SK-N-SH (cell line): ENCODE results near the gene IL2RA. TPM values are rescaled to one million over a fixed set of nuclear protein-coding genes. Genes with fewer than 3 reads are reported as not detected.

Source experiments
- CTCF ChIA-PET: fragments of 300-600, 350-600 bp; formaldehyde crosslinking; extraction: SDS; loops from one replicate; lab custom pipeline; 2021; lab: Yijun Ruan, JAX
- POLR2A ChIA-PET: fragments of 350-600 bp; sonication (Branson Sonifier 250); formaldehyde crosslinking; extraction: SDS; loops from one replicate; lab custom pipeline; 2020; ENCODE audit warnings: antibody characterized with exemption, inconsistent platforms; lab: Yijun Ruan, JAX
- DNase-seq: peaks from one replicate; pipeline ENCODE4 v3.0.0; 2012
- H2AFZ ChIP-seq: fragments of 200-600 bp; sonication (generic); 2 replicates; pipeline ENCODE4 v1.8.1; 2016; ENCODE audit warnings: antibody characterized with exemption, mild to moderate bottlenecking, low read depth
- H3F3A ChIP-seq: fragments of 200-600 bp; sonication (generic); replicated peaks from 2 replicates; pipeline ENCODE3; 2016; ENCODE audit warnings: antibody characterized with exemption, mild to moderate bottlenecking; ENCODE audit not compliant: insufficient read depth
- H3K27ac ChIP-seq, 2 experiments: fragments of 200-500 bp in 1 of 2; fragments of 200-600 bp in 1 of 2; sonication (Bioruptor generic) in 1 of 2; sonication (generic), shearing (Covaris generic) in 1 of 2; 2 replicates each; pipeline versions ENCODE4 v1.5.1 to v1.6.1; 2014 to 2016; ENCODE audit warnings: low read depth in 2 of 2, inconsistent platforms in 1 of 2, low read length in 1 of 2, mild to moderate bottlenecking in 1 of 2, mixed read lengths in 1 of 2
- H3K27me3 ChIP-seq: fragments of 200-600 bp; sonication (generic), shearing (Covaris generic); 2 replicates; pipeline ENCODE4 v1.6.1; 2016; ENCODE audit warnings: mixed run types; ENCODE audit not compliant: insufficient read depth
- H3K36me3 ChIP-seq, 2 experiments: fragments of 200-500 bp in 1 of 2; fragments of 200-600 bp in 1 of 2; sonication (Bioruptor generic) in 1 of 2; sonication (generic) in 1 of 2; replicated peaks in 1 of 2; 2 replicates each; pipeline versions ENCODE3 to v1.5.1; 2014 to 2016; ENCODE audit warnings: low read length in 1 of 2, mild to moderate bottlenecking in 1 of 2; ENCODE audit not compliant: insufficient read depth in 2 of 2, control insufficient read depth in 1 of 2
- H3K4me1 ChIP-seq, 2 experiments: fragments of 200-500 bp in 1 of 2; fragments of 200-600 bp in 1 of 2; sonication (Bioruptor generic) in 1 of 2; sonication (generic), shearing (Covaris generic) in 1 of 2; 2 replicates each; pipeline versions ENCODE4 v1.5.1 to v1.6.1; 2014 to 2016; ENCODE audit warnings: low read depth in 1 of 2, low read length in 1 of 2, mixed run types in 1 of 2; ENCODE audit not compliant: insufficient read depth in 2 of 2, control insufficient read depth in 1 of 2
- H3K4me2 ChIP-seq: fragments of 200-600 bp; sonication (generic), shearing (Covaris generic); 2 replicates; pipeline ENCODE4 v1.6.1; 2017; ENCODE audit warnings: mixed run types
- H3K4me3 ChIP-seq, 2 experiments: fragments of 200-500 bp in 1 of 2; fragments of 200-600 bp in 1 of 2; sonication (Bioruptor generic) in 1 of 2; sonication (generic), shearing (Covaris generic) in 1 of 2; 2 replicates each; pipeline versions ENCODE4 v1.5.1 to v1.8.1; 2014 to 2016; ENCODE audit warnings: low read depth in 2 of 2, inconsistent platforms in 1 of 2, low read length in 1 of 2, mild to moderate bottlenecking in 1 of 2, mixed read lengths in 1 of 2, moderate library complexity in 1 of 2
- H3K79me2 ChIP-seq: fragments of 200-600 bp; sonication (generic); 2 replicates; pipeline ENCODE4 v1.8.1; 2017; ENCODE audit warnings: mild to moderate bottlenecking; ENCODE audit not compliant: insufficient read depth
- H3K9ac ChIP-seq: fragments of 200-600 bp; sonication (generic); 2 replicates; pipeline ENCODE4 v1.6.1; 2017; ENCODE audit warnings: mixed run types
- H3K9me2 ChIP-seq: fragments of 200-600 bp; sonication (generic); 2 replicates; pipeline ENCODE4 v1.6.1; 2017; ENCODE audit warnings: mixed run types
- H3K9me3 ChIP-seq: fragments of 200-600 bp; sonication (generic); 2 replicates; pipeline ENCODE4 v1.6.1; 2017; ENCODE audit warnings: mixed run types, mild to moderate bottlenecking, moderate library complexity
- H4K20me1 ChIP-seq: fragments of 200-600 bp; sonication (generic); 2 replicates; pipeline ENCODE4 v1.6.1; 2017; ENCODE audit warnings: mild to moderate bottlenecking, mixed run types; ENCODE audit not compliant: insufficient read depth
- CHD2 ChIP-seq: fragments of 150-350 bp; IDR thresholded peaks from 2 replicates; pipeline ENCODE4 v1.6.1; 2018; ENCODE audit warnings: low read length; ENCODE audit not compliant: partially characterized antibody
- ELF1 ChIP-seq: IDR thresholded peaks from 2 replicates; pipeline ENCODE4 v1.4.0; 2012
- FOXM1 ChIP-seq: IDR thresholded peaks from 2 replicates; pipeline ENCODE4 v1.4.0; 2012; ENCODE audit warnings: low read depth, mild to moderate bottlenecking
- MEF2A ChIP-seq: IDR thresholded peaks from 2 replicates; pipeline ENCODE4 v1.4.0; 2012; ENCODE audit warnings: low read depth, borderline replicate concordance
- POLR2AphosphoS5 ChIP-seq: IDR thresholded peaks from 2 replicates; pipeline ENCODE4 v1.6.1; 2012; ENCODE audit warnings: low read depth, low read length
- RCOR1 ChIP-seq: fragments of 150-350 bp; IDR thresholded peaks from 2 replicates; pipeline ENCODE4 v1.6.1; 2017; ENCODE audit warnings: antibody characterized with exemption, low read length
- SIN3A ChIP-seq: IDR thresholded peaks from 2 replicates; pipeline ENCODE4 v1.6.1; 2012; ENCODE audit warnings: low read depth, mild to moderate bottlenecking, low read length, moderate library complexity, borderline replicate concordance
- SMC3 ChIP-seq: IDR thresholded peaks from 2 replicates; pipeline ENCODE4 v1.6.1; 2012; ENCODE audit warnings: low read depth, low read length, improper control_type of control experiment
- WGBS: methylation state at CpG from one replicate; pipeline ENCODE4 v1.1.6; 2017; ENCODE audit warnings: low lambda C conversion rate; 5-methylcytosine and 5-hydroxymethylcytosine counted together
- polyA plus RNA-seq, 3 experiments: library from polyadenylated mRNA; depleted of rRNA; stranded (reverse); fragments of >200 nt; gene quantifications; 2 replicates each; pipeline ENCODE4 v1.2.3, GENCODE V29; 2012
- TF ChIP-seq, protein P1 (sequence below): fragments of 150-350 bp; IDR thresholded peaks from 2 replicates; pipeline ENCODE4 v1.6.1; 2017; ENCODE audit warnings: antibody characterized with exemption, low read length, low read depth, borderline replicate concordance
- TF ChIP-seq, protein P2 (sequence below): IDR thresholded peaks from 2 replicates; pipeline ENCODE4 v1.4.0; 2012; ENCODE audit warnings: low read depth, borderline replicate concordance
- TF ChIP-seq, protein P3 (sequence below): fragments of 150-350 bp; IDR thresholded peaks from 2 replicates; pipeline ENCODE4 v1.6.1; 2016; ENCODE audit warnings: mild to moderate bottlenecking, low read depth, low read length
- TF ChIP-seq, protein P4 (sequence below): IDR thresholded peaks from 2 replicates; pipeline ENCODE4 v1.6.1; 2012; ENCODE audit warnings: mild to moderate bottlenecking, low read depth, low read length, moderate library complexity

The IL2RA gene
- polyA plus RNA-seq, 1 of the 3 experiments (the other 2 are of a cell fraction): not detected

DNA sequence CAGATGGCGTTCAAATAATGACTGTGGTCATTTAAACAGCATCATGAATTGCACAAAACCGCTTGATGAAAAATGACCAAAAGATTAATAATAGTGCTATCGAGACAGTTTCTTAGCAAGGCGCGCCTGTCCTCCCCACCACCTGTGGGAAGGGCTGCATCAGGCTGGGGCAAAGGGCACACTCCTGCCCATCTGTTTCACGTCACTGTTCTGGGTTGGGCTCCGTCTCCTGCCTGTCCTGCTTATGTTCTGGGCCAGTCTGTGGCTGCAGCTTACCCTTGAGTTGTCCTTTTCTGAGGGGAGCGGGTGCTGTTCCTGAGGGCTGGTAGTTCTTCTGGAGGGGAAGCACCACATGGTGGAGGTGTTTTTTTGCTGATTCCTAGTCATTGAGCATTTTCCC, 40.0 kb upstream of the IL2RA start:
- H4K20me1 ChIP-seq: peaks cover 3% of the 10 kb centered on the region
- H3K36me3 ChIP-seq: peaks cover 69 to 81% of the 10 kb centered on the region in 2 experiments
- no peak overlapping the region for H3K4me2 ChIP-seq
- H3F3A ChIP-seq: no peaks in the 10 kb centered on the region
- no peak overlapping the region for H3K9ac ChIP-seq
- no peak overlapping the region for H3K27ac ChIP-seq
- H3K4me3 ChIP-seq: no peak overlapping the region
- no peak for DNase-seq
- no peaks in the 10 kb centered on the region for H3K9me2 ChIP-seq
- TF ChIP-seq, protein P1, sequence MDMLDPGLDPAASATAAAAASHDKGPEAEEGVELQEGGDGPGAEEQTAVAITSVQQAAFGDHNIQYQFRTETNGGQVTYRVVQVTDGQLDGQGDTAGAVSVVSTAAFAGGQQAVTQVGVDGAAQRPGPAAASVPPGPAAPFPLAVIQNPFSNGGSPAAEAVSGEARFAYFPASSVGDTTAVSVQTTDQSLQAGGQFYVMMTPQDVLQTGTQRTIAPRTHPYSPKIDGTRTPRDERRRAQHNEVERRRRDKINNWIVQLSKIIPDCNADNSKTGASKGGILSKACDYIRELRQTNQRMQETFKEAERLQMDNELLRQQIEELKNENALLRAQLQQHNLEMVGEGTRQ: no peak
- TF ChIP-seq, protein P2, sequence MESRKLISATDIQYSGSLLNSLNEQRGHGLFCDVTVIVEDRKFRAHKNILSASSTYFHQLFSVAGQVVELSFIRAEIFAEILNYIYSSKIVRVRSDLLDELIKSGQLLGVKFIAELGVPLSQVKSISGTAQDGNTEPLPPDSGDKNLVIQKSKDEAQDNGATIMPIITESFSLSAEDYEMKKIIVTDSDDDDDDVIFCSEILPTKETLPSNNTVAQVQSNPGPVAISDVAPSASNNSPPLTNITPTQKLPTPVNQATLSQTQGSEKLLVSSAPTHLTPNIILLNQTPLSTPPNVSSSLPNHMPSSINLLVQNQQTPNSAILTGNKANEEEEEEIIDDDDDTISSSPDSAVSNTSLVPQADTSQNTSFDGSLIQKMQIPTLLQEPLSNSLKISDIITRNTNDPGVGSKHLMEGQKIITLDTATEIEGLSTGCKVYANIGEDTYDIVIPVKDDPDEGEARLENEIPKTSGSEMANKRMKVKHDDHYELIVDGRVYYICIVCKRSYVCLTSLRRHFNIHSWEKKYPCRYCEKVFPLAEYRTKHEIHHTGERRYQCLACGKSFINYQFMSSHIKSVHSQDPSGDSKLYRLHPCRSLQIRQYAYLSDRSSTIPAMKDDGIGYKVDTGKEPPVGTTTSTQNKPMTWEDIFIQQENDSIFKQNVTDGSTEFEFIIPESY: no peak
- no peak for TF ChIP-seq MEF2A
- TF ChIP-seq SIN3A: no peak
- TF ChIP-seq, protein P3, sequence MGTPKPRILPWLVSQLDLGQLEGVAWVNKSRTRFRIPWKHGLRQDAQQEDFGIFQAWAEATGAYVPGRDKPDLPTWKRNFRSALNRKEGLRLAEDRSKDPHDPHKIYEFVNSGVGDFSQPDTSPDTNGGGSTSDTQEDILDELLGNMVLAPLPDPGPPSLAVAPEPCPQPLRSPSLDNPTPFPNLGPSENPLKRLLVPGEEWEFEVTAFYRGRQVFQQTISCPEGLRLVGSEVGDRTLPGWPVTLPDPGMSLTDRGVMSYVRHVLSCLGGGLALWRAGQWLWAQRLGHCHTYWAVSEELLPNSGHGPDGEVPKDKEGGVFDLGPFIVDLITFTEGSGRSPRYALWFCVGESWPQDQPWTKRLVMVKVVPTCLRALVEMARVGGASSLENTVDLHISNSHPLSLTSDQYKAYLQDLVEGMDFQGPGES: no peak
- TF ChIP-seq CHD2: no peak
- TF ChIP-seq SMC3: no peak
- no peak for TF ChIP-seq FOXM1
- TF ChIP-seq POLR2AphosphoS5: no peak
- no peak for TF ChIP-seq ELF1
- TF ChIP-seq, protein P4, sequence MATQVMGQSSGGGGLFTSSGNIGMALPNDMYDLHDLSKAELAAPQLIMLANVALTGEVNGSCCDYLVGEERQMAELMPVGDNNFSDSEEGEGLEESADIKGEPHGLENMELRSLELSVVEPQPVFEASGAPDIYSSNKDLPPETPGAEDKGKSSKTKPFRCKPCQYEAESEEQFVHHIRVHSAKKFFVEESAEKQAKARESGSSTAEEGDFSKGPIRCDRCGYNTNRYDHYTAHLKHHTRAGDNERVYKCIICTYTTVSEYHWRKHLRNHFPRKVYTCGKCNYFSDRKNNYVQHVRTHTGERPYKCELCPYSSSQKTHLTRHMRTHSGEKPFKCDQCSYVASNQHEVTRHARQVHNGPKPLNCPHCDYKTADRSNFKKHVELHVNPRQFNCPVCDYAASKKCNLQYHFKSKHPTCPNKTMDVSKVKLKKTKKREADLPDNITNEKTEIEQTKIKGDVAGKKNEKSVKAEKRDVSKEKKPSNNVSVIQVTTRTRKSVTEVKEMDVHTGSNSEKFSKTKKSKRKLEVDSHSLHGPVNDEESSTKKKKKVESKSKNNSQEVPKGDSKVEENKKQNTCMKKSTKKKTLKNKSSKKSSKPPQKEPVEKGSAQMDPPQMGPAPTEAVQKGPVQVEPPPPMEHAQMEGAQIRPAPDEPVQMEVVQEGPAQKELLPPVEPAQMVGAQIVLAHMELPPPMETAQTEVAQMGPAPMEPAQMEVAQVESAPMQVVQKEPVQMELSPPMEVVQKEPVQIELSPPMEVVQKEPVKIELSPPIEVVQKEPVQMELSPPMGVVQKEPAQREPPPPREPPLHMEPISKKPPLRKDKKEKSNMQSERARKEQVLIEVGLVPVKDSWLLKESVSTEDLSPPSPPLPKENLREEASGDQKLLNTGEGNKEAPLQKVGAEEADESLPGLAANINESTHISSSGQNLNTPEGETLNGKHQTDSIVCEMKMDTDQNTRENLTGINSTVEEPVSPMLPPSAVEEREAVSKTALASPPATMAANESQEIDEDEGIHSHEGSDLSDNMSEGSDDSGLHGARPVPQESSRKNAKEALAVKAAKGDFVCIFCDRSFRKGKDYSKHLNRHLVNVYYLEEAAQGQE: no peak
- no peak for TF ChIP-seq RCOR1
- peaks cover 54% of the 10 kb centered on the region for H3K79me2 ChIP-seq
- ChIA-PET CTCF (no interaction called here), POLR2A (no interaction called here)
- no peaks in the 10 kb centered on the region for H3K27me3 ChIP-seq
- H3K4me1 ChIP-seq: no peaks in the 10 kb centered on the region
- H2AFZ ChIP-seq: no peak overlapping the region
- no peaks in the 10 kb centered on the region for H3K9me3 ChIP-seq
- WGBS: 94% methylated on average over 7 of the region's 8 CpGs
